Mucosa of rectum (tissue), 2 donors: ENCODE data around the gene ERF.
A peak's percentile ranks its signal among the peaks of the same experiment; 100 is the strongest.

ENCODE experiments used
- H3K27ac ChIP-seq, 2 donors: one replicate each; pipeline ENCODE4 v1.7.0; 2013; ENCODE audit warnings: inconsistent platforms in 2 of 2, low read depth in 2 of 2, low read length in 2 of 2
- H3K27me3 ChIP-seq, 2 donors: one replicate each; pipeline ENCODE4 v1.7.0; 2013; ENCODE audit warnings: low read length in 2 of 2; ENCODE audit not compliant: control insufficient read depth in 2 of 2, insufficient read depth in 2 of 2
- H3K36me3 ChIP-seq, 2 donors: one replicate each; pipeline ENCODE4 v1.7.0; 2013; ENCODE audit warnings: low read length in 2 of 2; ENCODE audit not compliant: control insufficient read depth in 2 of 2, insufficient read depth in 2 of 2
- H3K4me1 ChIP-seq, 2 donors: one replicate each; pipeline ENCODE4 v1.7.0; 2013; ENCODE audit warnings: low read length in 2 of 2, mild to moderate bottlenecking in 1 of 2; ENCODE audit not compliant: control insufficient read depth in 2 of 2, insufficient read depth in 2 of 2
- H3K4me3 ChIP-seq, 2 donors: one replicate each; pipeline ENCODE4 v1.7.0; 2013; ENCODE audit warnings: low read length in 2 of 2
- H3K9ac ChIP-seq, 2 donors: one replicate each; pipeline ENCODE4 v1.7.0; 2013; ENCODE audit warnings: low read length in 2 of 2, low read depth in 1 of 2, mild to moderate bottlenecking in 1 of 2
- H3K9me3 ChIP-seq, 2 donors: one replicate each; pipeline ENCODE4 v1.7.0; 2013; ENCODE audit warnings: low read length in 2 of 2; ENCODE audit not compliant: control insufficient read depth in 2 of 2
- donor health status: healthy.
- donor health status: Normal muscosa, but diverticular disease.

The ERF gene

GRCh38 chr19:42254850-42255765, at the start of gene ERF:
Gene ERF, minus strand, starts transcription at chr19:42255128. Its CDS starts 129 bp downstream, at chr19:42254999.
- H3K27ac ChIP-seq, result peak within 1 kb of the TSS; percentile 96 to 99
- H3K4me1 ChIP-seq, result peaks cover 20 to 32% of the 10 kb centered on the region in 2 donors
- no peaks in the 10 kb centered on the region for H3K27me3 ChIP-seq
- peak within 1 kb of the TSS; percentile 89 to 95 for H3K9ac ChIP-seq
- H3K4me3 ChIP-seq, result peak within 1 kb of the TSS; percentile 82 to 92
- H3K36me3 ChIP-seq, result no peaks in the 10 kb centered on the region
- no peaks in the 10 kb centered on the region for H3K9me3 ChIP-seq

- Histone ChIP-seq H3K36me3 (no peaks in the 10 kb centered on the region), H3K9ac (no peak overlapping the region), H3K4me1 (peaks cover 15% of the 10 kb centered on the region in 2 donors), H3K27ac (no peak overlapping the region), H3K27me3 (no peaks in the 10 kb centered on the region), H3K9me3 (no peaks in the 10 kb centered on the region), H3K4me3 (no peak overlapping the region)
Observed at GRCh38 chr19:42303876-42304275, 48.9 kb upstream of the ERF start.

GRCh38 chr19:42303101-42303464, 48.2 kb upstream of the ERF start:
- Histone ChIP-seq H3K36me3 (no peaks in the 10 kb centered on the region), H3K27me3 (no peaks in the 10 kb centered on the region), H3K4me3 (peak overlapping the region; percentile 83 to 86), H3K27ac (no peak overlapping the region), H3K4me1 (peaks cover 15% of the 10 kb centered on the region in 2 donors), H3K9me3 (no peaks in the 10 kb centered on the region), H3K9ac (no peak overlapping the region)

- Histone ChIP-seq H3K27ac (peak within 1 kb of the TSS; percentile 65 to 68), H3K9ac (peak within 1 kb of the TSS; percentile 60 to 67), H3K36me3 (peaks cover 0 to 1% of the 10 kb centered on the region in 2 donors), H3K27me3 (no peaks in the 10 kb centered on the region), H3K4me3 (peak within 1 kb of the TSS; percentile 83 to 86), H3K9me3 (no peaks in the 10 kb centered on the region), H3K4me1 (peaks cover 15% of the 10 kb centered on the region in 2 donors)
Observed at GRCh38 chr19:42301646-42302203, 46.8 kb upstream of the ERF start, which contains the start of gene PRR19. Gene PRR19, plus strand, starts transcription at chr19:42302132. Its CDS starts 7,453 bp downstream, at chr19:42309585.

- no peak overlapping the region for H3K9ac ChIP-seq
- H3K27ac ChIP-seq, result no peak overlapping the region
- H3K4me1 ChIP-seq, result peaks cover 10% of the 10 kb centered on the region in 2 donors
- H3K27me3 ChIP-seq, result no peaks in the 10 kb centered on the region
- no peaks in the 10 kb centered on the region for H3K9me3 ChIP-seq
- H3K4me3 ChIP-seq, result no peak overlapping the region
- peaks cover 15 to 19% of the 10 kb centered on the region in 2 donors for H3K36me3 ChIP-seq
Observed at GRCh38 chr19:42297039-42297438, 42.1 kb upstream of the ERF start.

GRCh38 chr19:42295831-42296525, 41.0 kb upstream of the ERF start:
- Histone ChIP-seq H3K4me3 (no peak overlapping the region), H3K27ac (no peak overlapping the region), H3K9me3 (no peaks in the 10 kb centered on the region), H3K36me3 (peaks cover 17 to 24% of the 10 kb centered on the region in 2 donors), H3K9ac (no peak overlapping the region), H3K4me1 (peaks cover 5 to 6% of the 10 kb centered on the region in 2 donors), H3K27me3 (no peaks in the 10 kb centered on the region)

GRCh38 chr19:42295342-42295741, 40.4 kb upstream of the ERF start:
- Histone ChIP-seq H3K36me3 (peaks cover 23 to 27% of the 10 kb centered on the region in 2 donors), H3K9ac (no peak overlapping the region)

GRCh38 chr19:42294471-42295137, 39.7 kb upstream of the ERF start:
- no peaks in the 10 kb centered on the region for H3K9me3 ChIP-seq
- H3K27ac ChIP-seq, result no peak overlapping the region
- H3K4me3 ChIP-seq, result no peak overlapping the region
- H3K36me3 ChIP-seq, result peaks cover 30 to 34% of the 10 kb centered on the region in 2 donors
- peaks cover 5 to 6% of the 10 kb centered on the region in 2 donors for H3K4me1 ChIP-seq
- H3K9ac ChIP-seq, result no peak overlapping the region
- H3K27me3 ChIP-seq, result no peaks in the 10 kb centered on the region

More at GRCh38 chr19:42295342-42295741, 40.4 kb upstream of the ERF start:
- Histone ChIP-seq H3K4me3 (no peak overlapping the region), H3K9me3 (no peaks in the 10 kb centered on the region), H3K27ac (no peak overlapping the region), H3K4me1 (peaks cover 5 to 6% of the 10 kb centered on the region in 2 donors), H3K27me3 (no peaks in the 10 kb centered on the region)

- Histone ChIP-seq H3K9me3 (no peaks in the 10 kb centered on the region), H3K36me3 (peaks cover 31 to 41% of the 10 kb centered on the region in 2 donors), H3K4me3 (no peak overlapping the region), H3K4me1 (peaks cover 5 to 6% of the 10 kb centered on the region in 2 donors), H3K9ac (no peak overlapping the region), H3K27ac (no peak overlapping the region), H3K27me3 (no peaks in the 10 kb centered on the region)
Observed at GRCh38 chr19:42293948-42294347, 39.0 kb upstream of the ERF start.
